Memory B cell (primary cell): Measurements from ENCODE around the gene IQSEC1.
A peak's percentile ranks its signal among the peaks of the same experiment; 100 is the strongest.
"Not testable (repeated sequence)": the region's sequence is repeated elsewhere in the genome, so short reads cannot be mapped to it uniquely, and the experiment has no call there.

Experiments
- ATAC-seq: fragments of 150-1000 bp; cut with Tn5 transposase; 2 replicates; pipeline ENCODE4 v1.10.0; 2021; ENCODE audit warnings: low read depth, mild to moderate bottlenecking, moderate library complexity
- DNase-seq, 2 donors: peaks; one replicate each; pipeline ENCODE4 v3.0.0; 2022; ENCODE audit warnings: low spot score in 2 of 2
- H3K27ac Mint-ChIP-seq: one replicate; pipeline ENCODE4 v1.8.0; 2022; ENCODE audit warnings: mild to moderate bottlenecking, moderate library complexity, mixed read lengths
- H3K27me3 Mint-ChIP-seq: one replicate; pipeline ENCODE4 v1.8.0; 2022; ENCODE audit warnings: mixed read lengths
- H3K36me3 Mint-ChIP-seq: one replicate; pipeline ENCODE4 v1.8.0; 2022; ENCODE audit warnings: mild to moderate bottlenecking, mixed read lengths
- H3K4me1 Mint-ChIP-seq: one replicate; pipeline ENCODE4 v1.8.0; 2022; ENCODE audit warnings: mixed read lengths
- H3K4me3 Mint-ChIP-seq: one replicate; pipeline ENCODE4 v1.8.0; 2022; ENCODE audit warnings: mild to moderate bottlenecking, moderate library complexity, mixed read lengths
- H3K9me3 Mint-ChIP-seq: one replicate; pipeline ENCODE4 v1.8.0; 2022; ENCODE audit warnings: mixed read lengths

The IQSEC1 gene

GRCh38 chr3:12869035-12869621 lies 204.1 kb downstream of the IQSEC1 start:
- Mint-ChIP-seq H3K27me3 (peaks cover 4% of the 10 kb centered on the region), H3K9me3 (peaks cover 4% of the 10 kb centered on the region), H3K27ac (no peak overlapping the region), H3K4me1 (peaks cover 19% of the 10 kb centered on the region), H3K36me3 (no peaks in the 10 kb centered on the region), H3K4me3 (peak overlapping the region; percentile 85)
- no peak for DNase-seq
- ATAC-seq: peak; percentile 8

- H3K9me3 Mint-ChIP-seq: peaks cover 4% of the 10 kb centered on the region
- peak; percentile 54 for ATAC-seq
- H3K4me1 Mint-ChIP-seq: peaks cover 19% of the 10 kb centered on the region
- H3K36me3 Mint-ChIP-seq: no peaks in the 10 kb centered on the region
- no peak overlapping the region for H3K27ac Mint-ChIP-seq
- peaks cover 4% of the 10 kb centered on the region for H3K27me3 Mint-ChIP-seq
- H3K4me3 Mint-ChIP-seq: peak overlapping the region; percentile 85
- peak in 1 of 2 donors; percentile 44 for DNase-seq
These were observed 204.9 kb downstream of the IQSEC1 start for GRCh38 chr3:12868039-12869034.

DNA sequence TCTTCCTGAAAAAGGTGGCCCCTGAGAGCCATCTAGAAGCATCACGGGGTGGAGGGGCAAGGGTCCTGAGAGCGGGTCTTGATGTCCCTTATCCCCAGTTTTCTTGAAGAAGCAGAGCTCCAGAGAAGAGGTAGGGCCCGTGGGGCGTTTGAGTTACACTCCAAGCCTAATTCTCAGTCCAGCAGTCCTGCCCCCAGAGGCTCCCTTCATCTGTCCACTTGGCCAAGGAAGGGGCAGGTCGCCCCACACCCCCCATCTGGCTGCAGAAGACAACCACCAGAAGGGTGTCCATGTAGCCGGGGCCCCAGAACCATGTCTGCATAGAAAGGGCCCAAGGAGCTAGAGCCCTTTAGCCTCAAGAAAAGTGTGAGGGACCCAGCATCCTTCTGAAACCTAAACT lies 206.4 kb downstream of the IQSEC1 start:
- Mint-ChIP-seq H3K9me3 (peaks cover 4% of the 10 kb centered on the region), H3K4me1 (peaks cover 19% of the 10 kb centered on the region), H3K4me3 (no peak overlapping the region), H3K27ac (no peak overlapping the region), H3K36me3 (no peaks in the 10 kb centered on the region), H3K27me3 (peaks cover 4% of the 10 kb centered on the region)
- ATAC-seq: no peak
- no peak for DNase-seq

- Mint-ChIP-seq H3K4me3 (no peak overlapping the region), H3K36me3 (no peaks in the 10 kb centered on the region), H3K9me3 (peaks cover 4% of the 10 kb centered on the region), H3K4me1 (peaks cover 9% of the 10 kb centered on the region), H3K27me3 (peaks cover 4% of the 10 kb centered on the region), H3K27ac (no peak overlapping the region)
- DNase-seq (no peak), ATAC-seq (no peak)
These were observed 208.0 kb downstream of the IQSEC1 start for GRCh38 chr3:12865271-12865670.

DNA sequence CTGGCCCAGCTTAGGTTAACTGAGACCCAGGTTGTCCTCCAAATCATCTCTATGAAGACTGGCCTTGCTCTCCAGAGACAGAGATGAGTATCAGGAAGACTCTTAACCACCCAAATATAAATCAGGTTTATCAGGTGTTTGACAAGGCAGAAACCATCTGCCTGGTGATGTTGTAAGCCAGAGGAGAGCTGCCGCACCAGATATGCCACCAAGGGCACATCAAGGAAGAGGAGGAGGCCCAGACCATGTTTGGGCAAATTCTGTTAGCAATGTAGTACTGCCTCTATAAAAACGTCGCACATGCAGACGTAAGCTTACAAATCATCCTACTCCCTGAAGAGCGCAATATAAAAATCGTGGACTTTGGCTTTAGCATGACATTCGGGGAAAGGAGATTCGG lies 210.8 kb downstream of the IQSEC1 start:
- H3K27ac Mint-ChIP-seq: no peak overlapping the region
- peaks cover 4% of the 10 kb centered on the region for H3K9me3 Mint-ChIP-seq
- no peaks in the 10 kb centered on the region for H3K4me1 Mint-ChIP-seq
- H3K36me3 Mint-ChIP-seq: no peaks in the 10 kb centered on the region
- no peak overlapping the region for H3K4me3 Mint-ChIP-seq
- peaks cover 6% of the 10 kb centered on the region for H3K27me3 Mint-ChIP-seq
- DNase-seq: no peak
- no peak for ATAC-seq

- peaks cover 4% of the 10 kb centered on the region for H3K9me3 Mint-ChIP-seq
- peaks cover 4% of the 10 kb centered on the region for H3K27me3 Mint-ChIP-seq
- H3K36me3 Mint-ChIP-seq: no peaks in the 10 kb centered on the region
- no peak overlapping the region for H3K27ac Mint-ChIP-seq
- ATAC-seq (no peak), DNase-seq (no peak)
- no peaks in the 10 kb centered on the region for H3K4me1 Mint-ChIP-seq
- no peak overlapping the region for H3K4me3 Mint-ChIP-seq
These were observed 211.6 kb downstream of the IQSEC1 start for GRCh38 chr3:12861611-12862010.

DNA sequence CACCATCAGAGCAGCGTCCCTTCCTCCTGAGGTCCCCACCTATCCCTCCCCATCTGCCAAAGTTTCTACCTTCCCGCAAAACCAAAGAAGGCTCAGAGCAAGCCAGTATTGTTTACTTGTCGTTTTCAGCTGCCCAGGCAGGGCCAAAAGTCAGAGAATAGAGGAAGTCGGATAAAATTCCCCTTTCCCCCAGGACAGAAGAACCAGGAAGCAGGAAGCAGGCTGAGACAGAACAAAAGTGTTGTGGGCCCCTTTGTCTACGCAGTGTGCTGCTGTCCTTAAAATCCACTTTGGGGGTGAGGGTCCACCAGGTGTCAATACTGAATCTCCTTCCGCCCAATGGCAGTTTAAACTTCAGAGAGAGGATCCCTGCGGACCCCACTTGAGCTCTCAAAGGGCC lies 213.4 kb downstream of the IQSEC1 start:
- H3K36me3 Mint-ChIP-seq: no peaks in the 10 kb centered on the region
- ATAC-seq (no peak), DNase-seq (no peak)
- H3K9me3 Mint-ChIP-seq: no peaks in the 10 kb centered on the region
- no peak overlapping the region for H3K4me3 Mint-ChIP-seq
- H3K4me1 Mint-ChIP-seq: peaks cover 2% of the 10 kb centered on the region
- H3K27me3 Mint-ChIP-seq: peaks cover 5% of the 10 kb centered on the region
- no peak overlapping the region for H3K27ac Mint-ChIP-seq

GRCh38 chr3:12856626-12857025 lies 216.6 kb downstream of the IQSEC1 start:
- no peak for ATAC-seq
- Mint-ChIP-seq H3K36me3 (no peaks in the 10 kb centered on the region), H3K27ac (no peak overlapping the region), H3K4me3 (no peak overlapping the region), H3K27me3 (peaks cover 8% of the 10 kb centered on the region), H3K9me3 (no peaks in the 10 kb centered on the region), H3K4me1 (peaks cover 2% of the 10 kb centered on the region)
- DNase-seq: no peak

DNA sequence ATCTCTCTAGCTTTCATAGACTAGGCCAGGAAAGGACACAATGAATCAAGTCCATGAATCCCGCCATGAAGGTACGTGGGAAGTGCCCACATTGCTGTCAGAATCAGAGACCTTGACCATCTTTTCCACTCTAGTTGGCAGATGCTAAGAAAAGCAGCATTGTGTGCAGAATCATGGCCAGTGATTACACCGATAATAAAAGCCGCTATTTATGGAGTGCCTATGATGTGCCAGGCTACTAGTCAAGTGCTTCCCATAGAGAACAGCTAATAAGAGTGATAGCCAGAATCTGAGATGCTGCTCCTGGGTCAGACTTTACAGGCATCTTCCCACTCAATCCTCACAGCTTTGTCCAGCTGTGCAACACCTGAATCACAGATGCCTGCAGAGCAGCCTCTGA lies 218.7 kb downstream of the IQSEC1 start:
- Mint-ChIP-seq H3K36me3 (no peaks in the 10 kb centered on the region), H3K4me3 (no peak overlapping the region), H3K9me3 (no peaks in the 10 kb centered on the region), H3K27me3 (peaks cover 11% of the 10 kb centered on the region), H3K4me1 (peaks cover 2% of the 10 kb centered on the region), H3K27ac (no peak overlapping the region)
- DNase-seq (no peak), ATAC-seq (no peak)

- not testable (repeated sequence) for H3K36me3 Mint-ChIP-seq, ATAC-seq, H3K27me3 Mint-ChIP-seq, H3K27ac Mint-ChIP-seq, H3K9me3 Mint-ChIP-seq, DNase-seq, H3K4me1 Mint-ChIP-seq, H3K4me3 Mint-ChIP-seq
These were observed 219.4 kb downstream of the IQSEC1 start for GRCh38 chr3:12853847-12854246.

- DNase-seq: no peak
- Mint-ChIP-seq H3K36me3 (no peaks in the 10 kb centered on the region), H3K9me3 (no peaks in the 10 kb centered on the region), H3K4me3 (no peak overlapping the region), H3K4me1 (peaks cover 2% of the 10 kb centered on the region), H3K27ac (no peak overlapping the region), H3K27me3 (peaks cover 8% of the 10 kb centered on the region)
- no peak for ATAC-seq
These were observed 221.0 kb downstream of the IQSEC1 start for GRCh38 chr3:12852201-12852600.
